Measurements from ENCODE around the gene VWC2L.
A peak's percentile ranks its signal among the peaks of the same experiment; 100 is the strongest.

VWC2L gene

GRCh38 chr2:214471382-214471781 lies 60.5 kb downstream of the VWC2L start:
- DNase-seq, result no peak

GRCh38 chr2:214471990-214472389 lies 61.1 kb downstream of the VWC2L start:
- DNase-seq, result no peak

GRCh38 chr2:214477305-214477704 lies 66.5 kb downstream of the VWC2L start:
- no peak for DNase-seq

- peak; percentile 2 for DNase-seq
These were observed 70.3 kb downstream of the VWC2L start for GRCh38 chr2:214481204-214481603.

- peak; percentile 2 for DNase-seq
These were observed 71.9 kb downstream of the VWC2L start for GRCh38 chr2:214482728-214483127.

GRCh38 chr2:214484239-214484638 lies 73.4 kb downstream of the VWC2L start:
- DNase-seq, result no peak

- no peak for DNase-seq
These were observed 73.8 kb downstream of the VWC2L start for GRCh38 chr2:214484701-214485100.

GRCh38 chr2:214489181-214489580 lies 78.3 kb downstream of the VWC2L start:
- DNase-seq, result no peak

- DNase-seq, result no peak
These were observed 78.8 kb downstream of the VWC2L start for GRCh38 chr2:214489702-214490101.

- DNase-seq, result peak; percentile 58
These were observed 81.3 kb downstream of the VWC2L start for GRCh38 chr2:214492152-214492551.

GRCh38 chr2:214492608-214493007 lies 81.8 kb downstream of the VWC2L start:
- DNase-seq, result no peak

GRCh38 chr2:214497489-214497888 lies 86.6 kb downstream of the VWC2L start:
- no peak for DNase-seq

- DNase-seq, result no peak
These were observed 92.7 kb downstream of the VWC2L start for GRCh38 chr2:214503568-214503967.

- no peak for DNase-seq
These were observed 93.9 kb downstream of the VWC2L start for GRCh38 chr2:214504599-214505376.

- DNase-seq, result no peak
These were observed 96.2 kb downstream of the VWC2L start for GRCh38 chr2:214507032-214507431.

- DNase-seq, result no peak
These were observed 103.8 kb downstream of the VWC2L start for GRCh38 chr2:214514704-214515103.

- DNase-seq, result no peak
These were observed 104.3 kb downstream of the VWC2L start for GRCh38 chr2:214515111-214515510.

- DNase-seq, result peak; percentile 4
These were observed 108.5 kb downstream of the VWC2L start for GRCh38 chr2:214519258-214519818.

- DNase-seq, result no peak
These were observed 118.2 kb downstream of the VWC2L start for GRCh38 chr2:214529021-214529420.

- no peak for DNase-seq
These were observed 118.7 kb downstream of the VWC2L start for GRCh38 chr2:214529514-214529913.

- no peak for DNase-seq
These were observed 122.7 kb downstream of the VWC2L start for GRCh38 chr2:214533541-214533940.

- no peak for DNase-seq
These were observed 125.8 kb downstream of the VWC2L start for GRCh38 chr2:214536625-214537024.

GRCh38 chr2:214537929-214538328 lies 127.1 kb downstream of the VWC2L start:
- DNase-seq, result no peak

GRCh38 chr2:214542295-214542694 lies 131.4 kb downstream of the VWC2L start:
- peak; percentile 12 for DNase-seq

GRCh38 chr2:214542866-214543265 lies 132.0 kb downstream of the VWC2L start:
- DNase-seq, result no peak

All from NCI-H69 (cell line).